SH-SY5Y (cell line): ENCODE results near the gene WWP2.

Source experiments
- GATA2 ChIP-seq: IDR thresholded peaks from 2 replicates; pipeline ENCODE4 v1.6.1; 2011; ENCODE audit warnings: mild to moderate bottlenecking, low read depth, low read length
- GATA3 ChIP-seq: IDR thresholded peaks from 2 replicates; pipeline ENCODE4 v1.6.1; 2011; ENCODE audit warnings: low read depth, mild to moderate bottlenecking, low read length, moderate library complexity

GRCh38 chr16:69747115-69747514 is 15.0 kb upstream of the WWP2 start:
- TF ChIP-seq GATA2 (0 out of 2 replicates have a peak, but pooled peaks have one; percentile 24), GATA3 (no peak)
